AML-193 (cell line): ENCODE measurements around the gene BICC1.

ENCODE experiments used
- DNase-seq, 2 experiments: peaks; one replicate each; lab custom pipeline; 2025; lab: John Stamatoyannopoulos, UW

The BICC1 gene

GRCh38 chr10:58516119-58516518, 3.4 kb downstream of the BICC1 start:
- DNase-seq: no peak

GRCh38 chr10:58516671-58517070, 4.0 kb downstream of the BICC1 start:
- no peak for DNase-seq

GRCh38 chr10:58517081-58517480, 4.4 kb downstream of the BICC1 start:
- no peak for DNase-seq

- no peak for DNase-seq
These were observed 5.1 kb downstream of the BICC1 start for GRCh38 chr10:58517491-58518355.

GRCh38 chr10:58518775-58519174, 6.1 kb downstream of the BICC1 start:
- DNase-seq: no peak

- DNase-seq: no peak
These were observed 16.5 kb downstream of the BICC1 start for GRCh38 chr10:58529077-58529728.

- peak; percentile 32 to 61 for DNase-seq
These were observed 18.5 kb downstream of the BICC1 start for GRCh38 chr10:58531084-58531695.

- DNase-seq: no peak
These were observed 22.6 kb downstream of the BICC1 start for GRCh38 chr10:58535311-58535710.

- no peak for DNase-seq
These were observed 30.5 kb downstream of the BICC1 start for GRCh38 chr10:58543141-58543540.

GRCh38 chr10:58544135-58544534, 31.5 kb downstream of the BICC1 start:
- no peak for DNase-seq

GRCh38 chr10:58545427-58545826, 32.8 kb downstream of the BICC1 start:
- no peak for DNase-seq

GRCh38 chr10:58546137-58546536, 33.5 kb downstream of the BICC1 start:
- no peak for DNase-seq

GRCh38 chr10:58546722-58547445, 34.2 kb downstream of the BICC1 start:
- DNase-seq: no peak

- no peak for DNase-seq
These were observed 35.3 kb downstream of the BICC1 start for GRCh38 chr10:58547963-58548362.

- DNase-seq: no peak
These were observed 41.6 kb downstream of the BICC1 start for GRCh38 chr10:58554316-58554715.

GRCh38 chr10:58555170-58555929, 42.7 kb downstream of the BICC1 start:
- no peak for DNase-seq

- DNase-seq: no peak
These were observed 43.2 kb downstream of the BICC1 start for GRCh38 chr10:58555930-58556311.

- no peak for DNase-seq
These were observed 44.0 kb downstream of the BICC1 start for GRCh38 chr10:58556516-58557165.

GRCh38 chr10:58557714-58558113, 45.0 kb downstream of the BICC1 start:
- DNase-seq: no peak

- DNase-seq: no peak
These were observed 47.4 kb downstream of the BICC1 start for GRCh38 chr10:58560068-58560467.

- no peak for DNase-seq
These were observed 52.6 kb downstream of the BICC1 start for GRCh38 chr10:58565271-58565670.
